Measurements from ENCODE around the gene CSNK1D.

Gene CSNK1D

GRCh38 chr17:82305727-82306300 is 32.3 kb upstream of the CSNK1D start:
- no peak for TF ChIP-seq REST (IDR thresholded peaks at IDR 0.05; ENCODE audit: insufficient read depth in 1 of 2, low read depth in 2 of 2, low read length in 2 of 2)

DNA sequence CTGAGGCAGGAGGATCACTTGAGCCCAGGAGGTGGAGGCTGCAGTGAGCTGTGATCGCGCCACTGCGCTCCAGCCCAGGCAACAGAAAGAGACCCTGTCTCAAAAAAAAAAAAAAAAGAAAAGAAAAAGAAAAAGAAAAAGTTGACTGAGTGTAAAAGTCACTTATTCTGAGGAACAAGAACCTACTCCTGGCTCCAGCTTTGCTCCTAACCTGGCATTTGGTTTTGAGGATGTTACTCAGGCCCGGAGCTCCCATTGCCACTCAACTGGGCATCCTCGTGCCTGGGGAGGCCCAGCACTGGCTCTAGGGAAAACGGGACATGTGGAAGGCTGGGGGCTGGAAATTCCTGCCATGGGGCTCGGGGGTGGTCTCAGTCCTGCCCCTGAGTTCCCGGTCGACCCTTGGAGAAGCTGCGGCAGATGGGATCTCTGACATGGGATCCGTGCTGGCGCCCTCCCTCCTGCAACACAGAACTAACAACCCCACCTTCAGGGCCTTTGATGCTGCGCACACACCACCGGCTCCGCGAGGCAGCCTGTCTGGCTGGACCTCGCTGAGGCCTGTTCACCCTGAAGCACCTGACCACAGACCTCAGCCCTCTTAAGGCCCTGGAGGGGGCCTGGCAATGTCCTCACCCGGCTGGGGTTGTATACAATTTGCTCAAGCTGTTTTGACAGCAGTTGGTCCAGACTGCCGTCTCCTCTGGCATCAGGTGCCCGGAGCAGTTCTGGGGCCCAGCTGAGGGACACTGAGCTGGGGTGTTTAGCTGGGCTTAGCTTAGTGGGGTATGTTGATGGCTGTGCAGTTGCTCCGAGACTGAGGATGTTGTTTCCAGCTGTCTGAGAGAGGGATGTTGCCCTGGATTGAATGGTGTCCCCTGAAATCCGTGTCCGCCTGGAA is 31.6 kb upstream of the CSNK1D start:
- TF ChIP-seq POLR2AphosphoS5 (IDR thresholded peaks at IDR 0.05; ENCODE audit: low read depth, low read length) (no peak), REST (IDR thresholded peaks at IDR 0.05; ENCODE audit: insufficient read depth in 1 of 2, low read depth in 2 of 2, low read length in 2 of 2) (no peak), SIN3A (IDR thresholded peaks at IDR 0.05; ENCODE audit: borderline replicate concordance, insufficient read depth, low read length) (no peak), FOXP2 (optimal IDR thresholded peaks at IDR 0.05; ENCODE audit: borderline replicate concordance, extremely low read depth, extremely low read length, insufficient read depth) (no peak), TAF1 (IDR thresholded peaks at IDR 0.05; ENCODE audit: borderline replicate concordance, insufficient read depth, low read length) (no peak)

- TF ChIP-seq REST (IDR thresholded peaks at IDR 0.05; ENCODE audit: insufficient read depth in 1 of 2, low read depth in 2 of 2, low read length in 2 of 2) (no peak), TAF1 (IDR thresholded peaks at IDR 0.05; ENCODE audit: borderline replicate concordance, insufficient read depth, low read length) (no peak)
Measured at GRCh38 chr17:82303944-82304808, 30.7 kb upstream of the CSNK1D start.

GRCh38 chr17:82302991-82303943 is 29.8 kb upstream of the CSNK1D start:
- TF ChIP-seq FOXP2 (optimal IDR thresholded peaks at IDR 0.05; ENCODE audit: borderline replicate concordance, extremely low read depth, extremely low read length, insufficient read depth) (no peak), POLR2AphosphoS5 (IDR thresholded peaks at IDR 0.05; ENCODE audit: low read depth, low read length) (no peak), REST (IDR thresholded peaks at IDR 0.05; ENCODE audit: insufficient read depth in 1 of 2, low read depth in 2 of 2, low read length in 2 of 2) (no peak), SIN3A (IDR thresholded peaks at IDR 0.05; ENCODE audit: borderline replicate concordance, insufficient read depth, low read length) (no peak), TAF1 (IDR thresholded peaks at IDR 0.05; ENCODE audit: borderline replicate concordance, insufficient read depth, low read length) (no peak)

All from PFSK-1 (cell line).